HG03571 (cell line): Measurements from ENCODE around the gene SOX5.

Experiments
- ATAC-seq: cut with Tn5 transposase; IDR thresholded peaks from one replicate; pipeline ENCODE4 v1.9.1; 2021; ENCODE audit not compliant: unreplicated experiment

The SOX5 gene

GRCh38 chr12:23699031-23699430 is 250.4 kb downstream of the SOX5 start:
- no peak for ATAC-seq

- ATAC-seq = no peak
Measured at GRCh38 chr12:23694920-23695319, 254.6 kb downstream of the SOX5 start.

GRCh38 chr12:23694307-23694706 is 255.2 kb downstream of the SOX5 start:
- ATAC-seq = no peak

- no peak for ATAC-seq
Measured at GRCh38 chr12:23687947-23688346, 261.5 kb downstream of the SOX5 start.

- ATAC-seq = no peak
Measured at GRCh38 chr12:23686095-23686494, 263.4 kb downstream of the SOX5 start.

DNA sequence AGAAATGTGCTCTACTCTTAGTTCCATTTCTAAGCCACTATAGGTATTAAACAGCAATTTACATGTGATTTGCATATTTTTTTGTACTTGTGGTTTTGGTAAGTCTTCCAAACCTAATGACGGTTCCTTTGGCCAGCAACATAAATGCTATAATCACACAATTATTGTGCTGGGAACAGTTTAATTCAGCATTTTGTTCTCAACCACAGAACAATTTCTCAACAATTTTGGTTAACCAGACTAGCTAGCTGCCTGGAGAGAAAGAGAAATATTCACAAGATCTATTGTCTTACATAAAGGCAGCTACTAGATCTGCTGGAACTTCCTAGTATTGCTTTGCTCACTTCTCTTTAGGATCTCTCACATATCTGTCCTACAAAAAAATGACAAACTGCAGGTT is 265.3 kb downstream of the SOX5 start:
- no peak for ATAC-seq

DNA sequence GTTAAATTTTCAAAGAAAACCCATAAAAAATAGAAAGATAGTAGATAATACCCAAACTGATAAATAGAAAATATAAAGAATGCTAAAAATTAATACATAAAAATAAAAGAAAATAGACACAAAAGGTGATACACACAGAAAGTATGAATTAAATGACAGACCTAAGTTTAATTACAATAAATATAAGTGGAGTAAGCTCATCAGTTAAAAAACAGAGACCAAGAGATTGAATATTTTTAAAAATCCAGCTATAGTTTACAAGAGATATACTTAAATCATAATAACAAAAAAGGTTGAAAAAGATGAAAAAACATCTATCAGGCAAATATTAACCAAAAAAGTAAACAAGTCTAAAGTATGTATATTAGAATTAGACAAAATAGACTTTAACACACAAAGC is 268.2 kb downstream of the SOX5 start:
- ATAC-seq = no peak

DNA sequence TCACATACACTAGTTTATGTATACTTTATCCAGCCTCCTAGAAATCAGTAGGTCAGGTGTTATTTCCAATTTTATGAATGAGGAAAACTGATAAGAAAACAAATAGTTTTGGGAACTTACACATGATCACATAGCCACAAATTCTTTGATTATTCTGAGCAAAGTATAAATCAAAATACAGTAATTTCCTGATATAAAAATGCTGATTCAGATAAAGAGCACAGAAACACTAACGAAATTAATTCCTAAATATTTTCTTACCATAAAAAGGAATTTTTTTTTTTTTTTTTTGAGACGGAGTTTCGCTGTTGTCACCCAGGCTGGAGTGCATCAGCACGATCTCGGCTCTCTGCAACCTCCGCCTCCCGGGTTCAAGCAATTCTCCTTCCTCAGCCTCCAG is 275.4 kb downstream of the SOX5 start:
- no peak for ATAC-seq

DNA sequence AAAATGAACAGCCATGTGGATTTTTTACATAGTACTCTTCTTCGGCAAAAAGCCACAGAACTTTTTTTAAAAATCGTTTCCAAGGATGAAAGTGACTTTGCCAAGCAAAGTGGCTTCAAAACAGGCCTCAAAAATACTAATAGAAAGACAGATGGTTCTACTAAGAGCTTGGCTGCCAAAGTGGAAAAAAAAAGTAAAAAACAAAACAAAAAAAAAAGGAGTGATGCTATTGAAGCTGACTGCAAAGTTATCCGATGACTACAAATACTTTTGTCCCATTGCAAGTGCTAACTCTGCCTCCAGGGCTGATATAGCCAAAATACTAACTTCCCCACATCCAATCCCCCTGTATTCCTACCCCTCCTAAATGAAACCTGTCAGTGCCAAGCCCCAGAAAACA is 277.6 kb downstream of the SOX5 start:
- ATAC-seq = no peak

DNA sequence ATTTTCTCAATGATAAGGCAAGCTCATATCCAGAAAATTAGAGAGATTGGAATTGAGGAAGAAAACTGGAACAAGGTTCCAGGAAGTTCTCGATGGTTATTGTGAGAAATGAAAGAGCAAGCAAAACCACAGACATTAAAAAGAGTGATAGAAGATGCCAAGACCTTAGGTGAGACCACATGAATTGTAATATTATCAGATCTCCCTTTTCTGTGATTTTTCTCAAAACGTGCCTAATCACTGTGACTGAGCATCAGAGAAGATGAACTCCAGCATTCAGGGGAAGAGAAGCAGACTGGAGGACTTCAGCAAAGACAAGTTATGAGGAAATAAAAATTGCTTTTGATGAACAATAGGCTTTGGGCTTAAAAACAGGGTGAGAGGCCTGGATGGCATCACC is 278.8 kb downstream of the SOX5 start:
- no peak for ATAC-seq

GRCh38 chr12:23669691-23670090 is 279.8 kb downstream of the SOX5 start:
- no peak for ATAC-seq

DNA sequence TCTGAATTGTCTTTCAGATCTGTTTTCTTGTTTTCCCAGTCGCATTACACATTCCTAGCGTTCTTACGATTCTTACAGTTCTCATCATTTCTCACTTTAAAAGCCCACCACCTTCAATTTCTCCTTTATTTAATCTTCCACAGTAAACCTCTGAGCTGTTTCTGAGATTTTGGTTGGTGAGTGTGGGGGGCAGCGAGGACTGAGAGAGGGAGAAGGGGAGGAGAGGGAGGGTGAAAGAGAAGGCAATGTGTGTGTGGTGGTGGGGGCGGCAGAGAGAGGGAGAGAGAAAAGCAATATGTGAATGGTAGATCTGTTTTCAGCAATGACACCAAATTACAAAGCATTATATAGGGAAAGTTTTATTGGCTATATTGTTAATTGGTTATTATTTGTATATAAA is 282.6 kb downstream of the SOX5 start:
- ATAC-seq = no peak

- ATAC-seq = no peak
Measured at GRCh38 chr12:23662966-23663365, 286.5 kb downstream of the SOX5 start.

- ATAC-seq = no peak
Measured at GRCh38 chr12:23659131-23659530, 290.3 kb downstream of the SOX5 start.

GRCh38 chr12:23657598-23657997 is 291.9 kb downstream of the SOX5 start:
- no peak for ATAC-seq

DNA sequence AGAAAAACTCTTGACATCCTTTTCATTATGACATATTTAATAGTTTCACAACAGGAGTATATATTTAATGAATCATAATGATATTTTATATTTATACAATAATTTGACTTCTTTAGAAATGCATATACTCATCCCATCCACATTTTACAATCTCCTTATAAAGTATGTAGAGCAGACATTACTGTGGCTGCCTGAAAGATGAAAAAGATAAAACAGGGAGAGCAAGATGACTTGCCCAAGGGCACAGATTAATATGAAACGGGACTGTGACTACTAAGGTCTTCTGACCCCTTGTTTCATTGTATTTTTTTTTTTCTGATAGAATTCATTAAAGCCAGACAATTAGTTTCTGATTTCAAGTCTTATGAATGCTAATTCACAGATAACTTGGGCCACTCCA is 293.6 kb downstream of the SOX5 start:
- ATAC-seq = no peak

DNA sequence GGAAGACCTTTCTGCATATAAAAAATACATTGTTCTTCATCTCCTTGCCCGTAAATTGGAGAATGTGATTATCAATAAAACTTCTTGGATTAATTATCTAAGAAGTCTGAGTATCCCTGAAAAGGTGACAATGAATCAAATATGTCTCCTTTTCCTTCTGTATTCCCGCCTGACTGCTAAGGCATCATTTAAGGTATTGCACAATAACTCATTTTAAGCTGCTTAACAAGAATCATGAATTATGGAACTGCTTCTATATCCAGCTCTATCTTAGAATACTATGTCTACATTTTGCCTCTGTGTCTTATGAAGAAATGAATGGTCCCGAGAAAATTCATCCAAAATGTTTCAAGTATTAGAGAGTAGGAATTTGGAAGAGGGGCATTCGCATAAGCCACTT is 294.4 kb downstream of the SOX5 start:
- no peak for ATAC-seq

DNA sequence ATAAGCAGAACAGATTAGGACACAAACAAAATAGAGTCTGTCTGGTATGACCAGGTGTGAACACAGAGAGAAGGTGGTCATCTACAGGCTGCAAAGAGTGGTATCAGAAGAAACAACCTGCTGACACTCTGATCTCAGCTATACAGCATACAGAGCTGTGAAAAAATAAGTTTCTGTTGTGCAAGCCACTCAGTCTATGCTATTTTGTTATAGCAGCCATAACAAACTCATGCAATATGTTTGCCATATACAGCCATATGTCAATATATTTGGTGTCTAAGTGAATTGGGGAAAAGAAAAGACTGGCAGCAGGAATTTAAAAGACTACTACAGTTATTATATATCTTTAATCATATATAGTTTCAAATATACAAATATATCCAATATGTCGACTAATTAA is 300.9 kb downstream of the SOX5 start:
- ATAC-seq = no peak

DNA sequence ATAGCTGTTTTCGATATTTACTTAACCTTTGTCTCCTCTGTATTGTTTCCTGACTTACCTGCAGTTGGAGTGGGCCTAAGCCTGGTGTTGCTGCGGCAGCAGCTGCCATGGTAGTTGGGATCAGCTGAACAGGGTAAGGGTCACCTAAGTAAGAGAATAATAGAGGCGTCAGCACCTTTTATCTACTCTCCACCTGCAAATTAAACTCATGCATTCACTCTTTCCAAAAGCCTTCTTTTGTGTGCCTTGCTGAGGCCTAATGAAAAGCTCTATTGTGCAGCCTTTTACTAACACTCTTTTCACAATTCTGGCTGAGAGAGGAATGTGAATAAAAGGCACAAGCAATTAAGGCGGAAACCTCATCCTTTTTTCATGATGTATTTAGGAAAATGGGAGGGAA is 308.7 kb downstream of the SOX5 start:
- no peak for ATAC-seq

DNA sequence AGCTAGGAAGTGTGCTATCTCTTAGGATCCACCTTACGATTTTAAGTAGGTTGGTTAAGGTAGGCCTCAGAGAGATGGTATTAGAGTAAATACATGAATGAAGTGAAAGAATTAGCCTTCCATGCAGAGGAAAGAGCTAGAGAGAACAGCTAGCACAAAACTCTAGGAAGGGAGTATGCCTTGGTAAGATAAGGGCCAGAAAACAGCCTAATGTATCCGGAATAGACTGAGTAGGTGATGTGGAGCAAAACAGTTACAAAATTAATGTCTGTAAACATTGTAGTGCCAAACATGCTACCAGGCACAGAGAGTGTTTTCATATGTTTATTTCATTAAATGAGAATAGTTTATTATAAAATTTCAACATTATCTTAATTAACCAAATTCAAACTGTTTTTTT is 315.1 kb downstream of the SOX5 start:
- ATAC-seq = no peak

- no peak for ATAC-seq
Measured at GRCh38 chr12:23631786-23632377, 317.6 kb downstream of the SOX5 start.

- ATAC-seq = no peak
Measured at GRCh38 chr12:23630524-23630923, 318.9 kb downstream of the SOX5 start.

DNA sequence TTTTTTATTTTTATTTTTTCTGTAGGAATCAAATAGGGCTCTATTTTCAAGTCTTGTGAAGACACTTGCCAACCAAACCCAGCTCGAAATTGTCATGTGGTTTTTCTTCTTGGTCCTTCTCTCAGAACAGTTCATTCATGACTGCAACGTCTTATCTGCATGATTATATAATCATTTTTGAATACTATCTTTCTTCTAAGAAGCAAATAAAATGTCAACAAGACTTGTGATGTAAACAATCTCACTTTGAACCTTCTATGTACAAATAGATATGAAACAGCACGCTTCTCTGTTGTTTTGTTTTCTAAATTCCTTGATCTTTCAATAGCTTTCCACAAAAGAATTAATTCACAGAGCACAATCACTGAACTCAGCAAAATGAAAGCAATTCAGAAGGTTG is 320.7 kb downstream of the SOX5 start:
- no peak for ATAC-seq

DNA sequence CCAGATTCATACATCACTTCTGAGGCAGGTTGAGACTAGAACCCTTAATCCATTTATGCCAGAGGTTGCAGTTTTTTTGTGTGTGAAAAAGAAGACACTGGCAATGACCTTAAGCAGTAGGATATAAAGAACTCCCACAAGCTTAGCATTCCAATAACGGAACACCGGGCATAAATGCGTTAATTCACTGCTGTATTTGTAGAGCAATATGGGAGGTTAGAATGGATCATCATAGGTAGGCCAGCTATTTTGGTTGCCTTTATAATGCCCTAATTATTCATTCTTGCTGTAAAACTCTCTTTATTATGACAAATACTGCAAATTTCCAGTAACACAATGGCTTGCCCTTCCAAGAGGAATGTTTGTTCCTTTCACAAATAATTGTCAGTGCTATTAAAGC is 322.7 kb downstream of the SOX5 start:
- no peak for ATAC-seq
